ENCODE results near the gene ETFB. TPM values are rescaled to one million over a fixed set of nuclear protein-coding genes. Genes with fewer than 3 reads are reported as not detected.

Gene ETFB
- polyA plus RNA-seq, 6 donors from 2014 or later, result 72.7 to 167 (median 101) TPM

DNA sequence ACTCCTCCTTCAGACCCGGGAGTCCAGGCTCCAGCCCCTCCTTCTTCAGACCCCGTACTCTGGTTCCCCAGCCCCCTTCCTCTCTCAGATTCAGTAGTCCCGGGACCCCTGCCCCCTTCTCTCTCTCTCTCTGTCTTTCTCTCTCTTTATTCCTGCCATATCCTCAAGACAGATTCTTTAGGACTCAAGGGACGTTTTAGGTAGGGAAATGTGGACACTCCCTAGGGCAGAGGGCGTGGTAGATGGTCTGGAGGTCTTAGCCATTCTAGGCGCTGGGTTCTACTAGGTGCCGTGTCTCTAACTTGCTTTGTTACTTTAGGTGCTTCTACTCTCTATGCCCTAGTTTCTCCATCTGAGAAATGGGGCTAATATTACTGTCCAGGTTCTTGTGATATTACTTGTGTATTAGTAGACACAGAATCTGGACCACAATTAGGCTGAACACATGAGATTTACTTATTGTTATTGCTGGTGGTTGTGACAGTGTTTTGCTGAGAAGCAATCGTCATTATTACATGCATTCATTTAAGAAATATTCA lies 25.0 kb upstream of the ETFB start:
- peaks cover 0 to 8% (median 6%) of the 10 kb centered on the region in 3 donors for H3K27me3 Mint-ChIP-seq
- H3K36me3 Mint-ChIP-seq, result no peaks in the 10 kb centered on the region
- peak overlapping the region in 1 of 6 donors; percentile 66 for H3K27ac Mint-ChIP-seq
- peaks cover 17 to 27% (median 26%) of the 10 kb centered on the region in 3 donors for H3K4me1 Mint-ChIP-seq
- H3K4me3 Mint-ChIP-seq, result peak overlapping the region in 6 of 8 donors; percentile 1 to 79 (median 40)
- no peaks in the 10 kb centered on the region for H3K9me3 Mint-ChIP-seq
- no peak for DNase-seq
- ATAC-seq (ENCODE audit: low read depth in 2 of 2), result no peak

DNA sequence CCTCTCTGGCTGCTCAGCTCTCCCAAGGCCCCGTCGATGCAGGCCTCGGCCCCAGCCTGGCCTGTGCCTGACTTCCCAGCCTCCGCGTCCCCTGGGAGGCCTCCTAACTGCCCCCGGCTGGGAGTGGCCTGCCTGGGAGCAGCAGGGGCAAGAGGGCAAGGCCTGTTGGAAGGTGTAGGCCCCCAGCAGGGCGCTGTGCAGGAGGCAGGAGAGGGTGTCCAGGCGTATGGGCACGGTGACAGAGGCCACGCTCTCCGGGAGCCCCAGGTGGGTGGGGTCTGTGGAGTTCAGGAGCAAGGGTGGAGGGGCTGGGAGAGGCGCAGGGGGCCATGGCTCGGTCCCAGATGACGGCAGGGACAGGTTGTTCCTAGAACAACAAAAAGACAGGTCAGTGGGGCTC lies 23.0 kb upstream of the ETFB start:
- peaks cover 0 to 8% (median 6%) of the 10 kb centered on the region in 3 donors for H3K27me3 Mint-ChIP-seq
- no peaks in the 10 kb centered on the region for H3K9me3 Mint-ChIP-seq
- H3K27ac Mint-ChIP-seq, result no peak overlapping the region
- DNase-seq, result no peak
- H3K4me3 Mint-ChIP-seq, result no peak overlapping the region
- H3K4me1 Mint-ChIP-seq, result peaks cover 11 to 15% (median 15%) of the 10 kb centered on the region in 3 donors
- no peak for ATAC-seq (ENCODE audit: low read depth in 2 of 2)
- no peaks in the 10 kb centered on the region for H3K36me3 Mint-ChIP-seq

DNA sequence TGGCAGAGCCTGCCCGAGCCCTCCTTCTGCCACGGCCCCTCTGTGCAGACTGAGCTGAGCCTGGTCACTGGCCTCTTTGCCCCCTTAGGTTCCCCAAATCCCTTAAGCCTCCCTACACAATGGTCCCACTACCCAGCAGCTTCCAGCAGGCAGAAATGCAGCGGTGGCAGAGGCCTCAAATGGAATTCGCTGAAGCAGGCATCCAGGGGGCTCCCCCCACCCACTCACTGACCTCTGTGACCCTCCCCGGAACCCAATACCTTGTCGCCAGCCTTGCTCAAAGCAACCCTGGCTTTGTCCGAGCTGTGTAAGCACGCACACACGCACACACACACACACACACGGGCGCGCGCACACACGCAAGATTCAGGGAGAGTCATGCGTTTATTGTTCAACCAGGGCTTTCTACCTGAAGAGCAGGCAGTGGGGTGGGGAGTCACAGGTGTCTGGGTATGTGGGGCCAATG lies 21.8 kb upstream of the ETFB start, which contains the start of gene LIM2:
Gene LIM2 (minus strand): TSS at position 51 of the 466 bp plus-strand sequence. CDS start 531 bp downstream, outside the sequence.
- ATAC-seq (ENCODE audit: low read depth in 2 of 2), result no peak
- Mint-ChIP-seq H3K36me3 (no peaks in the 10 kb centered on the region), H3K9me3 (no peaks in the 10 kb centered on the region), H3K4me1 (peaks cover 8 to 11% (median 9%) of the 10 kb centered on the region in 3 donors), H3K27ac (peak within 1 kb of the TSS in 1 of 6 donors; percentile 47), H3K4me3 (peak within 1 kb of the TSS in 1 of 8 donors; percentile 37), H3K27me3 (peaks cover 0 to 8% (median 6%) of the 10 kb centered on the region in 3 donors)
- no peak for DNase-seq

DNA sequence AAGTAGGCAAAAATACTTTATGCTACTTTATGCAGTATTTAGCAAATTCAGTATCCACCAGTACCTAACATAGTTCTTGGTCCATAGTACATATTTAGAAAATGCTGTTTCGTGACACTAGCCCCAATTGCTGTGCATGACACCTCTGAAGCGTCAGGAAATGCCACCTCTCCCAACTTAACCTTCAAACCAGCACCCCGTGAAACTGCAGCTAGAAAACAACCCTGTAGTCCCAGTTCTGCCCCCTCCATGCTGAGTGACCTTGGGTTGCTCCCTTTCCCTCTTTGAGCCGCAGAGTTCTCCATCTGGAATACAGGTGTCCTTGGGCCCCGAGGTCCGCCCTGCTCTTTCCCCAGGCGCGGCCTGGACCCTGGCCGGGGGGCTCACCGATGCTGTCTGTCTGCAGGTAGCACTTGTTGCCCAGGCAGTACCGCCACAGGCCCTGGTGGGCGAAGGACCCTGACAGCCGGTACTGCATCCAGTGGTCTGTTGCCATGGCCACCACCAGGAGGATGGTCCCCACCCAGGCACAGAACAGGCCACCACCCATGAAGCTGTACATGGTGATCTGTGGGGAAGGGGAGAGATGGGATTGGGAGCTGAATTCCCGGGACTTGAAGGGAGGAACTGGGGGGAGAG lies 20.8 kb upstream of the ETFB start:
- Mint-ChIP-seq H3K9me3 (peaks cover 0 to 5% (median 0%) of the 10 kb centered on the region in 7 donors), H3K36me3 (no peaks in the 10 kb centered on the region), H3K4me1 (peaks cover 8 to 11% (median 9%) of the 10 kb centered on the region in 3 donors), H3K27ac (no peak overlapping the region), H3K4me3 (peak overlapping the region in 1 of 8 donors; percentile 37), H3K27me3 (peaks cover 0 to 13% (median 8%) of the 10 kb centered on the region in 3 donors)
- DNase-seq, result no peak
- no peak for ATAC-seq (ENCODE audit: low read depth in 2 of 2)

DNA sequence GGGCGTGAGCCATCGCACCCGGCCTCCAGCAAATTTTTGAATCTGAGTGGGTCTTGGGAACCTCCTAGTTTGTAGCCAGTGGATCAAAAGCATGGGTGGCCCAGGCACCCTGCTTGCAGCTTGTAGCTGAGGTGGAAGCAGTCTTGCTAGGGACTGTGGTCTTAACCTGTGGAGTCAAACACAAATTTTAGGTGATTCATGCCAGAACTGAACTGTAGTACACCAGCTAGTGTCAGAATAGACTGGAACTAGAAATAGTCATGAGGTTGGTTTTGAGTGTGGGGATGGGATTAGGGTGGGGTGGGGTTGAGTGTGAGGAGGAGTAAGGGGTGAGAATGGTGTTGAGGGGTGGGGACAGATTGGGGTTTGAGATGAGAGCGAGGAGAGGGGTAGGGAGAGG lies 15.8 kb upstream of the ETFB start:
- Mint-ChIP-seq H3K36me3 (no peaks in the 10 kb centered on the region), H3K4me3 (no peak overlapping the region), H3K4me1 (no peaks in the 10 kb centered on the region), H3K27ac (no peak overlapping the region), H3K9me3 (peaks cover 0 to 14% (median 6%) of the 10 kb centered on the region in 7 donors), H3K27me3 (peaks cover 0 to 14% (median 0%) of the 10 kb centered on the region in 3 donors)
- no peak for DNase-seq
- ATAC-seq (ENCODE audit: low read depth in 2 of 2), result no peak

DNA sequence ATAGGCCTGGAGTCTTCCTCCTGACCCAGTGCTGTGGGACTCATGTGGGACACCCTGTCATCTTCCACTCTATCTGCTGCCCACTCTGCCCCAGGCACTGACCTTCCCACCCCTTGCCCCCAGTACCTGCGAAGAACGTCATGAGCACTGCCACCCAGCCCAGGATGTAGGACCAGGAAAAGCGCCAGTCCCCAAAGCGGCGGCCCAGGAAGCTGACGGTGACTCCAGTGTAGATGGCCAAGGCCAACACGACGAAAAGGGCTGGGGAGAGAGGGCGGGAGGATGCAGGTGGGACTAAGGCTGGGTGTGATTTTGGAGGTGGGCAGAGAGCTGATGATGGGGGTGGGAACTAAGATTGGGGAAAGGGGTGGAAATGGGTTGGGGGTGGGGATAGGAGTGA lies 14.2 kb upstream of the ETFB start:
- H3K27me3 Mint-ChIP-seq, result peaks cover 0 to 14% (median 0%) of the 10 kb centered on the region in 3 donors
- H3K9me3 Mint-ChIP-seq, result peaks cover 0 to 14% (median 6%) of the 10 kb centered on the region in 7 donors
- H3K36me3 Mint-ChIP-seq, result no peaks in the 10 kb centered on the region
- ATAC-seq (ENCODE audit: low read depth in 2 of 2) (no peak), DNase-seq (no peak)
- H3K27ac Mint-ChIP-seq, result no peak overlapping the region
- peak overlapping the region in 1 of 8 donors; percentile 35 for H3K4me3 Mint-ChIP-seq
- no peaks in the 10 kb centered on the region for H3K4me1 Mint-ChIP-seq

DNA sequence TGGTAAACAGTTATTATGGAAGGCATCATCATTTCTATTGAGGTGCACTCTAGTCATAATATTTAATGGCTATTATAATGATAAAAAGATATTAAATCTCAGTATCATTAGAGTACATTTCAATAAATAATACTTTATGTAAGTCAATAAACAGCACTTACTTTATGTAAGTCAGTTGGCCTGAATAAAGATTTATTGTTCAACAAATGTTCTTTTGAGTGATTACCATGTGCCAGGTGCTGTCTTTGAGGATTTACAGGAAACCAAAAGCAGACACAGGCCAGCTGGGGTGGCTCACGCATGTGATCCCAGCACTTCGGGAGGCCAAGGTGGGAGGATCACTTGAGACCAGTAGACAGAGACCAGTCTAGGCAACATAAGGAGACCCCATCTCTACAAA lies 11.2 kb upstream of the ETFB start:
- Mint-ChIP-seq H3K27ac (no peak overlapping the region), H3K27me3 (peaks cover 0 to 10% (median 0%) of the 10 kb centered on the region in 3 donors), H3K9me3 (peaks cover 0 to 14% (median 6%) of the 10 kb centered on the region in 7 donors), H3K4me3 (no peak overlapping the region), H3K36me3 (no peaks in the 10 kb centered on the region), H3K4me1 (peaks cover 0 to 6% (median 0%) of the 10 kb centered on the region in 3 donors)
- no peak for DNase-seq
- no peak for ATAC-seq (ENCODE audit: low read depth in 2 of 2)

DNA sequence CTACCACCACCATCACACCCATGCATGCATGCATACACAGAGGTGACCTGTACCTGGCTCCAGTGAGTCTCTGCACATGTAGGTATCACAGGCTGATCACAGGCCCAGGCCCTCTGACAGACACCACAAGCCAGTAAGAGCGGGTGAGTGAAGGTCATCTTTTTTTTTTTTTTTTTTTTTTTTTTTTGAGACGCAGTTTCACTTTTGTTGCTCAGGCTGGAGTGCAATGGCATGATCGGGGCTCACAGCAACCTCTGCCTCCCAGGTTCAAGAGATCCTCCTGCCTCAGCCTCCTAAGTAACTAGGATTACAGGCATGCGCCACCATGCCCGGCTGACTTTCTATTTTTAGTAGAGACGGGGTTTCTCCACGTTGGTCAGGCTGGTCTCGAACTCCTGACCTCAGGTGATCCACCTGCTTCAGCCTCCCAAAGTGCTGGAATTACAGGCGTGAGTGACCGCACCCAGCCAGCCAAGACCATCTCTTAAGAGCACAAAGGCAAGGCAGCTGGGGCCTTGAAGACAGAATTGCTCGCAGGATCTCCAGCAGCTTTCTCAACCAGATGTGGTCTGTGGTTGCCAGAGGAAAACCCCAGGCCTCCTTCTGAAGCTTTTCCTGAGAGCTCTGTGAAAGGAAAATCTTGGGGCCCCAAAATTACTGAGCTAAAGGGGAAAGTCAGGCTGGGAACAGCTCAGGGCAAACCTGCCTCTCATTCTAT lies 9.5 kb upstream of the ETFB start:
- DNase-seq, result no peak
- no peaks in the 10 kb centered on the region for H3K36me3 Mint-ChIP-seq

DNA sequence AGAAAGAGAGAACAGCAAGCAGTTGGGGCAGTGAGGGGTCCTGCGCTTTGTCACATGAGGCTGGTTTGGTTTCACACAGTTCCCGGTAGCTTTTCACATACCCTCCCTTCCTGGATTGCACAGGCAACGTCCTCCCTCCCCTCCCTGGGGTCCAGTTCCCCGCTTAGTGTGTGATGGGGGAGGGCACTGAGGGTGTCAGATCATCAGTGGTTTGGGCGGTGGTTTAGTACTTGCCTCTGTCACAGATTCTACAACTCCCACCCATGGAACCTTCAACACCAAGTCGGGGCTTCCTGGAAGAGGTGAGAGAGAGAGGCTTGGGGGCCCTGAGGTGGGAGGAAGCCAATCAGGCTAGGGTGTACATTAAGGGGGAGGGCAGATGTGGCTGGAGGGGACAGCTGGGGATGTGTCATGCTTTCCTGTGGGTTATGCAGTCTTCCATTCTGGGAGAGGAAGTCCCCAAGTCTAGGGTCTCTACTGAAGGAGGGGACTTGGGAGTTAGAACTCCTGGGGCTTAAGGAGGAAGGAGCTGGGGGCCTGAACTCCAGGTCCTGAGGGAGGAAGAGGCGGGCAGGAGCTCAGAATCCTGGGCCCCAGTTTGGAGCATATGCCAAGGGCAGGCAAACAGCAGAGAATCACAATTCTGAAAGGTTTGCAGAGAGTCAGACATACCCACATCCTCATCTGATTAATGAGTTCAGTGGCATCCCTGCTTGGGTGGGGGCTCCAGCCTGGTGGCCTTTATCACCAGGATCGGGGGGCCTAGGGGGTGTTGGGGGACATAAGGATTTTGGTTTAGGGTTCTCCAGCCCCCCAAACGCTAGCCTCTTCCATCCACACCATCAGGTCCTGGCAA lies 6.7 kb upstream of the ETFB start, which contains the start of gene NKG7:
Gene NKG7 (minus strand): TSS at position 6 of the 856 bp plus-strand sequence. CDS start 119 bp downstream, outside the sequence.
- Mint-ChIP-seq H3K4me1 (peaks cover 7 to 19% (median 7%) of the 10 kb centered on the region in 3 donors), H3K9me3 (no peaks in the 10 kb centered on the region), H3K36me3 (no peaks in the 10 kb centered on the region), H3K27ac (peak within 1 kb of the TSS in 4 of 6 donors; percentile 14 to 74 (median 30)), H3K4me3 (peak within 1 kb of the TSS in 3 of 8 donors; percentile 59 to 90 (median 65)), H3K27me3 (no peaks in the 10 kb centered on the region)
- DNase-seq, result no peak
- no peak for ATAC-seq (ENCODE audit: low read depth in 2 of 2)

More for the DNA sequence above, 9.5 kb upstream of the ETFB start:
- Mint-ChIP-seq H3K9me3 (peaks cover 0 to 6% (median 2%) of the 10 kb centered on the region in 7 donors), H3K4me3 (peak overlapping the region in 1 of 8 donors; percentile 47), H3K27ac (no peak overlapping the region), H3K27me3 (peaks cover 0 to 6% (median 0%) of the 10 kb centered on the region in 3 donors), H3K4me1 (peaks cover 0 to 12% (median 4%) of the 10 kb centered on the region in 3 donors)
- ATAC-seq (ENCODE audit: low read depth in 2 of 2), result no peak

DNA sequence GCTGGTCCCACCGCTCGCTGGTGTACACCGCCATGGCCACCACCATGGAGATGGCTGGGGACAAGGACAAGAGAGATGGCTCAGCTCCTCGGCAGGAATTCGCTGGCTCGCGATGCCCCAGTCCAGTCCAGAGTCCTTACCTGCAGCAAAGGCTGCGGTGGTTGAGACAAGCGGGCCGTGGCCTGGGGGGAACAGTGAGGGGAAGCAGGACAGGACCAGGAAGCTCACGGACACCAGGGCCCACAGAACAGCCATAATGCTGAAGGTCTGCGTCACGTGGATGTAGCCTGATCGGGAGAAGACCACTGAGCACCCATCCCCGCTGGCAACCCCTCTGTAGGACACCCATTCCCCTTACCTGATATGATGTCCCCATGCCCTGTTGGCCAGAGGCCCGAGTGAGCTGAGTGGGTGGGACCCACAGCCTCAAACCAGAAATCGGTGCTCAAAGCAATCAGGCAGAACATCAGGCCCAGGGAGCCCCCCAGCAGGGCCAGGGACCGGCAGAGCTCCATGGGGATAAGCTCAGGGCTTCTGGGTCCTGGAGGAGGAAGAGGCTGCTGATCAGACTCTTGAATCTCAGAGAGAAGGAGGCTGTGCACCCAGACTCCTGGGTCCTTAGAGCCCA lies 5.9 kb upstream of the ETFB start:
- H3K9me3 Mint-ChIP-seq, result no peaks in the 10 kb centered on the region
- H3K27ac Mint-ChIP-seq, result peak overlapping the region in 1 of 6 donors; percentile 40
- H3K27me3 Mint-ChIP-seq, result no peaks in the 10 kb centered on the region
- peaks cover 7 to 23% (median 14%) of the 10 kb centered on the region in 3 donors for H3K4me1 Mint-ChIP-seq
- DNase-seq, result no peak
- no peaks in the 10 kb centered on the region for H3K36me3 Mint-ChIP-seq
- H3K4me3 Mint-ChIP-seq, result peak overlapping the region in 1 of 8 donors; percentile 59
- ATAC-seq (ENCODE audit: low read depth in 2 of 2), result no peak

DNA sequence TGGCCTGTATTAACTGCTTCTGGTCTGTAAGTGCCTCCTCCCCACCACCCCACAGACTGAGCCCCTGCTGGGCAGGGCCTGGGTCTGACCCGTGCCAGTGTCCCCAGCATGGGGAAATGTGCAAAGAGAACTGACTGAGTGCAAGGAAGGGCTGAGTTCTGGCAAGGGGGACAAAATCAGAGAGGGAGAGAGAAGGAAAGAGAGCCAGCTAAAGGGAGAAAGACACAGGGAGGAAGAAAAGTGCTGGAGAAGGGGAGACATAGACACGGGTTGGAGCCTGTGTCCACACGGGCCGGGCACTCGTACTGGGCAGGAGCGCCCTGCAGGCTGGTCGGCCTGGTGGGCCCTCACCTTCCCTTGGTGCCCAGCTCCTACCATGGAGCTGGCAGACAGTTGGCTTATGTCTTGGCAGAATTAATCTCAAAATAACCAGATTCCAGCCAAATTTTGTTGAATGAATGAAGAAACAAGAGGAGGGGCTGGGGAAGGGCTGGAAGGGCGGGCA lies 5.0 kb upstream of the ETFB start:
- Mint-ChIP-seq H3K9me3 (no peaks in the 10 kb centered on the region), H3K4me3 (peak overlapping the region in 2 of 8 donors; percentile 37 to 90), H3K27me3 (no peaks in the 10 kb centered on the region), H3K36me3 (no peaks in the 10 kb centered on the region), H3K27ac (no peak overlapping the region), H3K4me1 (peaks cover 15 to 28% (median 23%) of the 10 kb centered on the region in 3 donors)
- DNase-seq (no peak), ATAC-seq (ENCODE audit: low read depth in 2 of 2) (no peak)

DNA sequence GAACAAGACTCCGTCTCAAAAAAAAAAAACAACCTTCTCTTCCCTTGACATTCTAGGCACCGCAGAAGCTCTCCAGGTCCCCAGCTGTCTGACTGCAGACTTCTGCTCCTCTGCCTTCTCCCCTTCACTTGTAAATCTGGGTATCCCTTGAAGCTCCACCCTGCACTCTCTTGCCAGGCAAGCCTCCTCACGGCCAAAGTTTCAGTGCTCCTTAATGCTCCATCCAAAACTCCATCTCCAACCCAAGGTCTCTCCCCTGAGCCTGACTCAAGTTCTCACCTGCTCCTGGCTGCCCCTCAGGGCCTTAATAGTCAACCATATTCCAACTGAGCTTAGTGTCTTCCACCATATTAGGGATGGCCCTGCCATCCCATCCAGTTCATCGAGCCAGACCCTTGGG lies 4.0 kb upstream of the ETFB start:
- DNase-seq, result no peak
- Mint-ChIP-seq H3K36me3 (no peaks in the 10 kb centered on the region), H3K4me1 (peaks cover 23 to 36% (median 31%) of the 10 kb centered on the region in 3 donors), H3K27me3 (no peaks in the 10 kb centered on the region), H3K4me3 (peak overlapping the region in 2 of 8 donors; percentile 67 to 90), H3K9me3 (no peaks in the 10 kb centered on the region), H3K27ac (no peak overlapping the region)
- no peak for ATAC-seq (ENCODE audit: low read depth in 2 of 2)
